Measurements from ENCODE around the gene EVA1B. TPM values are rescaled to one million over a fixed set of nuclear protein-coding genes. Genes with fewer than 3 reads are reported as not detected.

The EVA1B gene
- total RNA-seq, 1 donor from 2014 or later, result 67.7 TPM

- DNase-seq (ENCODE audit: low spot score), result no peak
Observed at GRCh38 chr1:36279789-36280296, 43.6 kb downstream of the EVA1B start.

- no peak for DNase-seq (ENCODE audit: low spot score)
Observed at GRCh38 chr1:36279110-36279788, 44.2 kb downstream of the EVA1B start.

GRCh38 chr1:36276688-36277087 is 46.8 kb downstream of the EVA1B start:
- no peak for DNase-seq (ENCODE audit: low spot score)

DNA sequence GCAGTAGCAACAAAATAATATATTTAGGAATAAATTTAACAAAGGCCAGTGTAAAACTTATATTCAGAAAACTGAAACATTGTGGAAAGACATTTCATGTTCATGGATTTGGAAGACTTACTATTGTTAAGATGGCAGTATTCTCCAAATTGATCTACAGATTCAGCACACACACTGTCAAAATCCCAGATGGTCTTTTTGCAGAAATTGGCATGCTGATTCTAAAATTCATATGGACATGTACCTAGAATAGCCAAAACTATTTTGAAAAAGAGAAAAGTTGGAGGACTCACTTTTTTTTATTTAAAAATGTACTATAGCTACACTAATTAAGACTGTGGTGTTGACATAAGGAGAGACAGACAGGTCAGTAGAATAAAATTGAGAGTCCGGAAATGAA is 49.2 kb downstream of the EVA1B start:
- DNase-seq (ENCODE audit: low spot score), result no peak

- DNase-seq (ENCODE audit: low spot score), result peak; percentile 18
Observed at GRCh38 chr1:36273024-36273423, 50.4 kb downstream of the EVA1B start.

Other genes with a start within 250 kb of the EVA1B start
- gene TEKT2, start 239.6 kb downstream of the EVA1B start, total RNA-seq (ENCODE audit: insufficient read depth, low replicate concordance), result not detected
- gene ADPRS, start 234.8 kb downstream of the EVA1B start, total RNA-seq (ENCODE audit: insufficient read depth, low replicate concordance), result 37.8 TPM
- gene COL8A2, start 198.4 kb downstream of the EVA1B start, total RNA-seq (ENCODE audit: insufficient read depth, low replicate concordance), result 110 TPM
- gene TRAPPC3, start 174.2 kb downstream of the EVA1B start, total RNA-seq (ENCODE audit: insufficient read depth, low replicate concordance), result 38.5 TPM
- 64.0 TPM for gene MAP7D1, start 167.5 kb downstream of the EVA1B start, total RNA-seq (ENCODE audit: insufficient read depth, low replicate concordance)
- 53.4 TPM for gene THRAP3, start 99.2 kb downstream of the EVA1B start, total RNA-seq (ENCODE audit: insufficient read depth, low replicate concordance)
- gene SH3D21, start 17.3 kb downstream of the EVA1B start, total RNA-seq (ENCODE audit: insufficient read depth, low replicate concordance), result 11.3 TPM
- 12.0 TPM for gene STK40, start 62.3 kb upstream of the EVA1B start, total RNA-seq (ENCODE audit: insufficient read depth, low replicate concordance)
- 10.4 TPM for gene LSM10, start 74.3 kb upstream of the EVA1B start, total RNA-seq (ENCODE audit: insufficient read depth, low replicate concordance)
- 5.5 TPM for gene OSCP1, start 126.8 kb upstream of the EVA1B start, total RNA-seq (ENCODE audit: insufficient read depth, low replicate concordance)
- gene MRPS15, start 140.7 kb upstream of the EVA1B start, total RNA-seq (ENCODE audit: insufficient read depth, low replicate concordance), result 31.5 TPM
- 10.1 TPM for gene CSF3R, start 159.3 kb upstream of the EVA1B start, total RNA-seq (ENCODE audit: insufficient read depth, low replicate concordance)